ENCODE results near the gene PPP2R3A.

Gene PPP2R3A

GRCh38 chr3:136149667-136150066 lies 184.1 kb downstream of the PPP2R3A start:
- DNase-seq, result no peak
- Histone ChIP-seq H4K20me1 (ENCODE audit: insufficient read depth, low read length) (peaks cover 75% of the 10 kb centered on the region), H3K9me3 (ENCODE audit: insufficient read depth, low read length, severe bottlenecking) (no peaks in the 10 kb centered on the region), H3K27ac (ENCODE audit: low read length) (no peak overlapping the region), H3K9ac (ENCODE audit: low read depth, low read length) (no peak overlapping the region), H3K79me2 (ENCODE audit: insufficient read depth, low read length) (peaks cover 98% of the 10 kb centered on the region), H3K27me3 (ENCODE audit: insufficient read depth, low read length, poor library complexity) (no peaks in the 10 kb centered on the region), H3K4me3 (ENCODE audit: low read depth in 1 of 2, low read length in 2 of 2) (no peak overlapping the region), H3K4me1 (ENCODE audit: insufficient read depth, low read length) (no peaks in the 10 kb centered on the region), H3K4me2 (ENCODE audit: insufficient read depth, low read length) (no peak overlapping the region), H3K36me3 (ENCODE audit: insufficient read depth, low read length) (peaks cover 64% of the 10 kb centered on the region), H2AFZ (ENCODE audit: low read depth, low read length) (no peak overlapping the region)
- no peak for TF ChIP-seq CTCF (IDR thresholded peaks at IDR 0.05; ENCODE audit: borderline replicate concordance, extremely low read depth, low read length, poor library complexity, severe bottlenecking)
- ATAC-seq (ENCODE audit: insufficient read depth, low read depth), result no peak

- H3K79me2 ChIP-seq (ENCODE audit: insufficient read depth, low read length), result peaks cover 100% of the 10 kb centered on the region
- H3K4me3 ChIP-seq (ENCODE audit: low read depth in 1 of 2, low read length in 2 of 2), result no peak overlapping the region
- no peak for TF ChIP-seq EZH2 (IDR thresholded peaks at IDR 0.05; ENCODE audit: borderline replicate concordance, low read depth, low read length, severe bottlenecking)
- TF ChIP-seq CTCF (IDR thresholded peaks at IDR 0.05; ENCODE audit: borderline replicate concordance, extremely low read depth, low read length, poor library complexity, severe bottlenecking), result no peak
- H4K20me1 ChIP-seq (ENCODE audit: insufficient read depth, low read length), result peaks cover 89% of the 10 kb centered on the region
- no peak overlapping the region for H2AFZ ChIP-seq (ENCODE audit: low read depth, low read length)
- H3K4me1 ChIP-seq (ENCODE audit: insufficient read depth, low read length), result no peaks in the 10 kb centered on the region
- H3K27me3 ChIP-seq (ENCODE audit: insufficient read depth, low read length, poor library complexity), result no peaks in the 10 kb centered on the region
- H3K4me2 ChIP-seq (ENCODE audit: insufficient read depth, low read length), result no peak overlapping the region
- H3K27ac ChIP-seq (ENCODE audit: low read length), result no peak overlapping the region
- peaks cover 60% of the 10 kb centered on the region for H3K36me3 ChIP-seq (ENCODE audit: insufficient read depth, low read length)
- ATAC-seq (ENCODE audit: insufficient read depth, low read depth), result no peak
- no peak overlapping the region for H3K9ac ChIP-seq (ENCODE audit: low read depth, low read length)
- no peak for DNase-seq
- H3K9me3 ChIP-seq (ENCODE audit: insufficient read depth, low read length, severe bottlenecking), result no peaks in the 10 kb centered on the region
Measured at GRCh38 chr3:136151219-136151618, 185.7 kb downstream of the PPP2R3A start.

- Histone ChIP-seq H2AFZ (ENCODE audit: low read depth, low read length) (no peak overlapping the region), H3K36me3 (ENCODE audit: insufficient read depth, low read length) (peaks cover 55% of the 10 kb centered on the region), H3K27ac (ENCODE audit: low read length) (no peak overlapping the region), H3K9ac (ENCODE audit: low read depth, low read length) (no peak overlapping the region), H3K4me3 (ENCODE audit: low read depth in 1 of 2, low read length in 2 of 2) (no peak overlapping the region), H3K27me3 (ENCODE audit: insufficient read depth, low read length, poor library complexity) (no peaks in the 10 kb centered on the region), H3K4me2 (ENCODE audit: insufficient read depth, low read length) (no peak overlapping the region), H3K4me1 (ENCODE audit: insufficient read depth, low read length) (no peaks in the 10 kb centered on the region), H4K20me1 (ENCODE audit: insufficient read depth, low read length) (peaks cover 92% of the 10 kb centered on the region), H3K9me3 (ENCODE audit: insufficient read depth, low read length, severe bottlenecking) (no peaks in the 10 kb centered on the region), H3K79me2 (ENCODE audit: insufficient read depth, low read length) (peaks cover 100% of the 10 kb centered on the region)
- ATAC-seq (ENCODE audit: insufficient read depth, low read depth), result no peak
- DNase-seq, result no peak
- no peak for TF ChIP-seq EZH2 (IDR thresholded peaks at IDR 0.05; ENCODE audit: borderline replicate concordance, low read depth, low read length, severe bottlenecking)
Measured at GRCh38 chr3:136152176-136152843, 186.8 kb downstream of the PPP2R3A start.

GRCh38 chr3:136152963-136153362 lies 187.4 kb downstream of the PPP2R3A start:
- no peaks in the 10 kb centered on the region for H3K9me3 ChIP-seq (ENCODE audit: insufficient read depth, low read length, severe bottlenecking)
- no peak for TF ChIP-seq EZH2 (IDR thresholded peaks at IDR 0.05; ENCODE audit: borderline replicate concordance, low read depth, low read length, severe bottlenecking)
- TF ChIP-seq CTCF (IDR thresholded peaks at IDR 0.05; ENCODE audit: borderline replicate concordance, extremely low read depth, low read length, poor library complexity, severe bottlenecking), result no peak
- DNase-seq (no peak), ATAC-seq (ENCODE audit: insufficient read depth, low read depth) (0 out of 3 replicates have a peak, but pooled peaks have one; percentile 19)
- peaks cover 100% of the 10 kb centered on the region for H3K79me2 ChIP-seq (ENCODE audit: insufficient read depth, low read length)
- H3K27ac ChIP-seq (ENCODE audit: low read length), result no peak overlapping the region
- no peaks in the 10 kb centered on the region for H3K27me3 ChIP-seq (ENCODE audit: insufficient read depth, low read length, poor library complexity)
- H4K20me1 ChIP-seq (ENCODE audit: insufficient read depth, low read length), result peaks cover 92% of the 10 kb centered on the region
- H3K4me3 ChIP-seq (ENCODE audit: low read depth in 1 of 2, low read length in 2 of 2), result no peak overlapping the region
- no peak overlapping the region for H3K9ac ChIP-seq (ENCODE audit: low read depth, low read length)
- peaks cover 50% of the 10 kb centered on the region for H3K36me3 ChIP-seq (ENCODE audit: insufficient read depth, low read length)
- no peak overlapping the region for H2AFZ ChIP-seq (ENCODE audit: low read depth, low read length)
- no peaks in the 10 kb centered on the region for H3K4me1 ChIP-seq (ENCODE audit: insufficient read depth, low read length)
- no peak overlapping the region for H3K4me2 ChIP-seq (ENCODE audit: insufficient read depth, low read length)
